Globus pallidus (tissue), 1 donor: ENCODE measurements around the gene PDE3A.
"Not testable (repeated sequence)": the region's sequence is repeated elsewhere in the genome, so short reads cannot be mapped to it uniquely, and the experiment has no call there.

ENCODE experiments used
- DNase-seq: peaks from one replicate; pipeline ENCODE4 v3.0.0-alpha.2; 2015; ENCODE audit warnings: low spot score

PDE3A gene

DNA sequence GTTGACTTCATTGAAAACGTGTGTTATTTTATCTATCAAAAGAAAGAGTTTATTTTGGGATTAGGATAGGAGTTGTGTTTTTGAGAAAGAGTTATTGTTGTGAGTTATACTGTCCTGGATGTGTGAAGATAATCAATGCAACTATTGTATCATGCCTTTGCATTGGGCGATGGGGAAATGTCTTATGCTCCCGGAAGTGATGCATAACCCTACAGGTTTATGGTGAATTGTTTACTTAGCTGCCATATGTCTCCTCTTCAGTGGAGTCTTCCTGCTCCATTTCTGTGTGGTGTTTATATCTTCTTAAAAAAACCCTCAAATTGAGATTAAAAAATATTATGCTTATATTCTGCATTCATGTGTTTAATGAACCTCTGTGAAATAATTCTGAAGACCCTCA is 6.5 kb downstream of the PDE3A start:
- DNase-seq: no peak

DNA sequence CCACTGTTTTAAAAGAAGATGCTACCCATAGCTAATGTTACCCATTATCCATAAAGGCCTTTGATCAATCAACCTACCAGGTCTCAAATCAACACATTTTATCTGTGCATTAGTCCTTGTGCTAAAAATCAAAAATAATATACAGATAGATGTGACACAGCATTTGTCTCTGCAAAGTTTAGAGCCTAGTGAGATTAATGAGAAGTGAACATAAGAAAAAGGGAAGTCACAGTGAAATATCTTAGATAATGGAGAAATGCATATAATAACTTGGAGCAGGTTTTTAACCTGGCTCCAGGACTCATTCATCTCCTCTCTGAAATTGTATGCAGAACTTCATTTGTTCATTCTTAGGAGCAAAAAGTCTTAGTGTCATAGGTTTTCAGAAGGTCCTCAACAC is 7.2 kb downstream of the PDE3A start:
- DNase-seq: no peak

DNA sequence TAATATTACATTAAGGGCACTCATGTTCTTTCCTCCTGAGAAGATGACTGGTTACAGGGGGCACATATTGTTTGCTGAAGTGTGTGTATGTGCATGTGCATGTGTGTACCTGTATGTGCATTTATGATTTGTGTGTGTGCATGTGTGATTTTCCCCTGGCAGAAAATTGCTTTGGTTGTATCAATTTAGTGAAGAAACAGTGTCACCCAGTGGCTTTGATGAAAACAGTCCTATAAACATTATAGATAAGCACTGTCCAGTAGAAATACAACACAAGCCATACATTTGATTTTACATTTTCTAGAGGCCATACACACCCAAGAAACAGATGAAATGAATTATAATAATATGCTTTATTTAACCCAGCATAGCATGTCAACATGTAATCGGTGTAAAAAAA is 8.6 kb downstream of the PDE3A start:
- DNase-seq: no peak

DNA sequence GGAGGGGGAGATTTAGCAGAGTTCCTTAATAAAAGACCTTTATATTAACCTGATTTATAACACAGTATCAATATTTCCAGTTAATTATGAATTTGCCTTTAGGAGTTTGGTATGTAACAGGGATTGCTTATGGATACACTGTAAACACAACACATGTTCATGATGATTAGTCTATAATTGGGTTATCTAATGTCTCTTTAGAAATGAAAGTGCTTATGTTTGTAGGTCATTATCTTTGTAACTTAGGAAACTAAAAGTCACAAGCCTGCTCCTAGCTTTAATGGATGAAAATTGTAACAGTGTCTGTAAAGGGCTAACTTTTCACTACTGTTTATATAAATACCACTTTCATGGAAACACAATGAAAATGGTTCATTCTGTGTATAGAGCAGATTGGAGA is 9.4 kb downstream of the PDE3A start:
- no peak for DNase-seq

DNA sequence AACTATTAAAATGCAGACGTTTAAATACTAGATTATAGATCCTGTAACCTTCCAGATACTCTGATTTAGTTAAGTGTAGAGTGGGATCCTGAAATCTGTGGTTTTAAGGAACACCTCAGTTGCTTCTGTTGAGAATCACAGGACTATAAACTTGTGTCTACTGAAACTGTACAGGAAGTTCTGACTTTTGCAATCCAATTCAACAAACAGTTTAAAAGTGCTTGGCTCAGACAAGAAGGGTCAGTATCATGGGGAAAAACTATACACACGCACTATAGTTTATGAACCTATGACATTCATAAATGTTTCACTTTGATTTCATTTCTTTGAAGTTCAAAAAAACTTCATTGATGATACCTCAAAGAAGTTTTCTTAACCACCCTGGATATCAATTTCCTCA is 13.8 kb downstream of the PDE3A start:
- no peak for DNase-seq

DNA sequence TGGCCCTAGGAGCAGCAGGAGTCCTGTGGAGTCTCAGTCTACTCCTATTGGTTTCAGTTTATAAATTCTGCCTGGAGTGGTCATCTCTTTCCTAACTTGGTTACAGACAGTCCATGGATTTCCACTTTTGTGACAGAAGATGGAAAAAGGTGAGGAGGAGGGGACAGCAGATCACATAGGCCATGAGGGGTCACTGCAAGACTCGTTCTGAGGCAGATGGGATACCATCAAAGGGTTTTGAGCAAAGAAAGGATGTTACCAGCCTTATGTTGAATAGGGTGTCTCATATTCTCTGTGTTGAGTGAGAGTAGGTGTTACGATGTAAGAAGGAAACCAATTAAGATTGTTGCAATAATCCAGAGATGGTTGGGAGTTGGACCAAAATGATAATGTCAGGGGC is 15.3 kb downstream of the PDE3A start:
- no peak for DNase-seq

DNA sequence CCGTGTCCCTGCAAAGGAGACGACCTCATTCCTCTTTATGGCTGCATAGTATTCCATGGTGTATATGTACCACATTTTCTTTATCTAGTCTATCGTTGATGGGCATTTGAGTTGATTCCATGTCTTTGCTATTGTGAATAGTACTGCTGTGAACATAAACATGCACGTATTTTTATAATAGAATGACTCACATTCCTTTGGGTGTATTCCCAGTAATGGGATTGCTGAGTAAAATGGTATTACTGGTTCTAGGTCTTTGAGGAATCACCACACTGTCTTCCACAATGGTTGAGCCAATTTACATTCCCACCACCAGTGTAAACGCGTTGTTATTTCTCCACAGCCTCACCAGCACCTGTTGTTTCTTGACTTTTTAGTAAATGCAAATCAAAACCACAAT is 16.5 kb downstream of the PDE3A start:
- not testable (repeated sequence) for DNase-seq

DNA sequence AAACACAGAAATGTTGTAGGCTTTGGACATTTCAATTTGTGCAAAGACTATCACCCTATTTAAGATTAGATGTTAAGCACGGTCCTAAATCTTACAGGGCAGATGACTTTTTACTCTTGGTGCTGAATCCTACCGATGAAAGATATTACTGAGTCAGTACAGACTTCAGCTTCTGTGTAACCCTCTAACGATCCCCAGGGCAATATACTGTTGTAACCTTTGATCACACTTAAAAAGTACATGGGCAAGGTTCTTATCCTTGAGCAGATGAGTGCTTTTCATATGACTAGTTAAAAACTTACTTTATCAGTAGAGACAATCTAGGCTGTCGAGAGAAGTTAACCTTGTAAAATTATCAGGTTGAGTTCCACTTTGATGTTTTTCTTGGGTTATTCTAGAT is 22.5 kb downstream of the PDE3A start:
- no peak for DNase-seq

DNA sequence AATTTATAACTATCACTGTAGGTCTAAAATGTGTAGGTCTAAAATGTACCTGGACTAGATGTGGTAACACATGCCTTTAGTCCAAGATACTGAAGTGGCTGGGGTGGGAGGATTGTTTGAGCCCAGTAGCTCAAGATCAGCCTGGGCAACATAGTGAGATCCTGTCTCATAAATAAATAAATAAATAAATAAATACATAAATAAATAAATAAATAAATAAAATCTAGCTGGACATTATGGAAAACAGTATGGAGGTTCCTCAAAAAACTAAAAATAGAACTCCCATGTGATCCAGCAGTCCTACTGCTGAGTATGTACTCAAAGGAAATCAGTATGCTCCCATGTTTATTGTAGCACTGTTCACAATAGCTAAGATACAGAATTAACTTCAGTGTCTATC is 24.0 kb downstream of the PDE3A start:
- no peak for DNase-seq

DNA sequence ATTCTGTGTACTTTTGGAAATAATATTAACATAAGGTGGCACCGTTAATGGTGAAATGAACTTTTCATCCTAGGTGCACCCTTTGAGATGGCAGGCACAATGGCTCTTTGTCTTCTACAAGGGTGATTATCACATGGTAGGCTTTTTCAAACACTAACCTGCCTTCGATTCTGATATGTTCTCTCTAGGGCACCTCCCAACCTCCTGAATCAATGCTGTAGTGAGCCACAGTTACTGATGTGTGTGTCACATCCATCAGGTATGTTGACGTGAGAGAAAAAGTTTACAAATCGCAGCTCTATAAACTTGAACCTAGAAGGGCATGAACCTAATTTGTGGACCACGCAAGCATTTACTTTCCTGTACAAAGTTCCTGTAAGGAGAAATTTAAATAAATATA is 25.4 kb downstream of the PDE3A start:
- no peak for DNase-seq

DNA sequence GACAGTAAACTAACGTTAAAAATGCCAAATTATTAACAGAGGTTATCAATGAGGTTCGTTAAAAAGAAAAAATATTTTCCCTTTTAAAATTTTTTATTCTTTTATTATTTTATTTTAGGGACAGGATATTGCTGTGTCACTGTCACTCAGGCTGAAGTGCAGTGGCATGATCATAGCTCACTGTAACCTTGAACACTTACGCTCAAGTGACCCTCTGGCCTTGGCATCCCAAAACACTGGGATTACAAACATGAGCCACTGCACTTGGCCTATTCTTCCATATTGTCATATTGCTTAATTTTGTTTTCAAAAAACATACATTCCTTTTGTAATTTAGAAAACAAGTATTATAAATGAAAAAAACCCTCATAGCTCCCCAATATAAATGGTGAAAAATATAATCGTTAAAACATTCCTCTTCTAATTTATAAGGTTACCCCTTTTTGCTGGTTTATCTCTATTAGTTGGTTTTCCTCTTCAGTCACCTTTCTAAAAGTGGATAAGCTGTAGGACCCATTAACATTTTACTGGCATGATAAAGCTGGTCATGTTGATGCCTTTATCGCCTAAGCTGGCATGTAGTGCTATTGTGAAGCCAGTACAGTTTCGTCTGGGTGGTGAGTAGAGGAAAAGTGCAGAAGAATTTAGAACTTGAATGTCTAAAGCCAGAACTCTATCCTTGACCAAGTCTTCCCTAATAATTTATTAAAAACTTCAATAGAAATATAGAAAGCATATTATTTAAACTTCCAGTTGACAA is 27.6 kb downstream of the PDE3A start:
- DNase-seq: no peak

DNA sequence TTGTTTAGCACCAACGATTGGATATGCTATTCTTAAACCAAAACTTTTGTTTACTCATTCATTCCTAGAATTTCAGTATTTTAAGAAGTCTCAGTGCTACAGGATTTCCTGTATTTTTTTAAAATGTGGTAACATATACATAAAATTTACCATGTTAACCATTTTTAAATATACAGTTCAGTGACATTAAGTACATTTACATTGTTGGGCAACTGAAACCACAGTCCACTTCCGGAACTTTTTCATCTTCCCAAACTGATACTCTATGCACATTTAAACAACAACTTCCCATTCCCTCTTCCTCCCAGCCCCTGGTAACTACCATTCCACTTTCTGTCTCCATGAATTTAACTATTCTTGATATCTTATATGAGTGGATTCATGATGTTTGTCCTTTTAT is 30.3 kb downstream of the PDE3A start:
- DNase-seq: no peak

DNA sequence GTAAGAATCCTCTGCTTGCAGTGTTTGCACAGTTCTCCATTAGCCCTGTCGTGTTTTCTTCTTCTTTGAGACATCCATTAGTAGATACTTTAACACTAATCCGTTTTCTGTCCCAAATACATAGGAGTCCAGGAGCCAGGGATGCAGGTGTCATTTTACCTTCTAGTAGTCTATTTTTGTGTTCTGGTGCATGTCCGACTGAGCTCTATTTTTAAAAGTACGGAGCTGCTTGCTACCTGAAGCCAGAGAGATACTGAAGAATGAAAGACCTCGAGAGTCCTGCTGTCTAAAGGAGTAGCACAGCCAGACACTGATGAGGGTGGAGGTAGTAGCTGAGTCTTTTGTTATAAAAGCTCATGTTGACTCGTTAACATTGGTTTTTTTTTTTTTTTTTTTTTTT is 31.7 kb downstream of the PDE3A start:
- DNase-seq: no peak

DNA sequence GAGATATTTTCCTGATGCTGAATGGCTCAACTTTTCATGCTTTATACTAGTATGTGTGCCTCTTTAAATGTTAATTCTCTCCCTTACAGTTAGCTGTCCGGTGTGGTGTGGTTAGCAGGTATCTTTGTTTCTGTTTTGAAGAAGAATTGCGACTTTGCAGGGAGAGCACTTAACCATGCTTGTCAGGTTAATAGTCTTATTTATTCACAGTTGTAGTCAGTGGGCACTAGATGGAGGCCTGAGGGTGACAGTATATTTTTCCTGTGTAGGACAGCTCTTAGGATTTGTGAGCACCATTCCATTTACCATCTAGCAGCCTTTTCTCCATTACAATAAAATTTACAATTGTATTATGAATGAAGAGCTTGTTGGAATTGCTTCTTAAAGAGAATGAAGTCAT is 34.9 kb downstream of the PDE3A start:
- DNase-seq: no peak

DNA sequence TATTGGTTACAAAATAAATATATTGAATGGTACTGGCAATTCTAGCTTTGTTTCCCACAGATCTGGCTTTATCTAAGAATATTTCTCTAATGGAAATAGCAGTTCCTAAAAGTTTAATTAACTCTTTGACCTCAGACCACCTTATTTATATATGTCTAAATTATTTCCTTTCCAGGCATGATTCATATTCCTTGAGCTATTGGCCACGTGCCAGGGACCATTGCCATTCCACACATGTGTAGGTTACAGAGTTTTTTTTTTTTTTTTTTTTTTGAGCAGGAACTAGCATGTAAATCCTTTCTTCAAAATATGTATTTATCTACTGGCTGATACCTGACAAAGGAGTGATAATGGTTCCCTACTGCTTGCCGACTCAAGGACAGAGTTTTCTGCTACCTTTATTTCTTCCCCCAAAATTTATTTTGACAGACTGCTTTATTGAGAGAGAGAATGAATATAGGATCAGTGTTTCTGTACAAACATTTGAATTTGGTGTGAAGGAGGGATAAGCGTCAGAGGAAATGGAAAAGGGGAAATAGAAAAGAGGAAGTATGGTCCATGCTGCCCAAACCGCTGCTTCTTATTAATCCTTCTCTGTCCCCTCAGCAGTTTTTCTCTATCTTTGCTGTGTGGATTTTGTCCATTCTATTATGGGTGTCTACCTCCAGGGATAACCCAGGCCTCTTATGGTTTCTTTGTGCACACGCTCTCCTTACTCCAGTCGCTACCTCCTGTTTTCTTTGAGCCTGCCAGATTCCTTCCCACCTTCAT is 36.4 kb downstream of the PDE3A start:
- DNase-seq: peak; percentile 33

DNA sequence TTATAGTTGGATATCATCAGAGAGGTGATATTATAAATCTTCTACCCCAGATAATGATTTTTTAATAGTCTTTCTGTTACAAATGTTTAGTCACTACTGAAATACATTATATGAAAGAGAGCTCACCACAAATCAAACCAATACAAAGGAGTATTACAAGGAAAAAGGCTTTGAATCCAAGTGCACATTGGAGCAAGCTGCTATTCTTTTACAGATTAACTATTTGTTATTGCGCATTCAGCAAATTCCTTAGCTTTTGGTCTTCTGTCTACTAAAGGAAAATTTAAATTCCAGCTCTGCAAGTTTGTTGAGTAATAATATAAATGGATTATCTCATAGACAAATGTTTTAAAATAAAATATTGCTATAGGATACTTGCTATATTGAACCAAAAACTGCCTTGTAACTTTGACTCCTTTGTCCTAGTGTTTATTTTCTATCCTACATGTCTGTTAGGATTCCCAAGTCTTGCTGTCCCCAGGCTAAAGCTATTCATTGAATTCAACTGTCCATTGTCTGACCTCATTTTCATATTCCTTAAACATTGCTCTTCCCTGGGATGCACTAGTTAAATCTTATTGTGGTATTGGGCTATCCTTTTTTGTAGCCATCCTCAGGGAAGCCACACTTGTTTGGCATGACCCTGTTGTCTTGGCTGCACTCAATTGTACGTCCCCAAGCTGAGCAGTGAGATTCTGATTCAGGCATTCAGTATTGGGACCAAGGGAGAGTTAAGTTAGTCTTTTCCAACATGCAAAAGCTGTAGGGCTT is 41.5 kb downstream of the PDE3A start:
- DNase-seq: no peak

DNA sequence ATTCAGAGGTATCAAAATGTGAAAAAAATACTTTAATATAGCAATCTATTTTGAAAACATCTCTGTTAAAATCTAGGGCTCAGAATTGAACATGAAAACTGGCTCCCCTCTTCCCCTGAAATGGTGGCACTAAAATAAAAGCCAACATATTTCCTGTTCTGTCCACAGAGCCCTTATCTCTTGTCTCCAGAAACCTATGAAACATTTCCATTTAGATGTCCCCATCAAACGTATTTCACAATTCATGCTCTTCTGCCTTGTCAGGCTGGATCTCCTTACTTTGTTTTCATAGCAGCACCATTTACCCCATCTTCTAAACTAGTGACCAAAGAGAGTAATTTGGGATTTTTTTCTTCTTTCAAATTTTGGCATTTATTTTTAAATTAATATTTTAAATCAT is 42.4 kb downstream of the PDE3A start:
- DNase-seq: no peak

DNA sequence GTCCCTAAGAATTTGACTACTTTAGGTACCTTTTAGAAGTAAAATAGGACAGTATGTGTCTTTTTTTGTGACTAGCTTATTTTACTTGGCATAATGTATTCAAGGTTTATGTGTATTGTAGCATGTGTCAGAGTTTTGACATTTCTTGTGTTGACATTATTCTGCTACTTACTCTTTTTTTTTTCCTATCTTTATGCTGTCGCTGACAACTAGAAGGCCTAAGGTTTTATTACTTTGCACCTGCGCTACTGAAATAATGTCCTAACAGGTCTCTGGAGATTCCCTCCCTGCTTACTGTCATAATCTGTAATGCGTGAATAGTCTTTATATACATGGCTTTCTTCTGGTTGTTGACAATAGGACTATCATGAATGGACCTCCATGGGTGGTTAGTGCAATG is 43.0 kb downstream of the PDE3A start:
- DNase-seq: no peak

DNA sequence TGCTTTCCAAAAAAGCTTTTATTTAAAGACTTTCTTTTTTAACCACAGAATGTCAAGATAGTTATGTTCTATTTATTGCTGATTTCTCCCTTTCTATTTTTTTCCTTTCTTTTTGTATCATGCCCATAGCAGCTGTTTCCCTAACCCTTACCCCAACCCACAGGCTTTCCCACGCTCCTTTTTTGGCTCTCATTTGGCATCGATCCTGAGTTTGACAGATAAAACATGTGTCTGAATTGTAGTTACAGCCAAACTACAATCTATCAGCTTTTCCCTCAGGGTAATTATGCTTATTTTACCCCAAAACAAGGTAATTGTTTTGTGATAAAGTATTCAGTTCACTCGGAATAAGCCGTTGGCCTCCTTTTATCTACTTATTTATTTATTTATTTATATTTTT is 46.7 kb downstream of the PDE3A start:
- DNase-seq: no peak

DNA sequence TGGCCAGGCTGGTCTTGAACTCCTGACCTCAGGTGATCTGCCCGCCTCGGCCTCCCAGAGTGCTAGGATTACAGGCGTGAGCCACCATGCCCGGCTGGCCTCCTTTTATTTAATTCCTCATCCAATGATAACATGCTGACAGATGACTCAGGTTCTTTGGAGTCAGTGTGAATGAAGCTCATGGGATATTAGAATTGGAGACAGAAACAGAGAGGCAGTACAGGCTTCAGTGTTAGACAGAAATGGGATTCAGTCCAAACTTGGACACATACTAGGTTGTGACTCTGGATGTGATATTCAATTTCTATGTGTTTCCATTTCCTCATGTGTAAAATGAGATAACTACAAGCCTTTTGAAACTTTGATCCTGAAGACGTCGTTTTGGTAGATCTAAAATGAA is 47.3 kb downstream of the PDE3A start:
- DNase-seq: no peak

DNA sequence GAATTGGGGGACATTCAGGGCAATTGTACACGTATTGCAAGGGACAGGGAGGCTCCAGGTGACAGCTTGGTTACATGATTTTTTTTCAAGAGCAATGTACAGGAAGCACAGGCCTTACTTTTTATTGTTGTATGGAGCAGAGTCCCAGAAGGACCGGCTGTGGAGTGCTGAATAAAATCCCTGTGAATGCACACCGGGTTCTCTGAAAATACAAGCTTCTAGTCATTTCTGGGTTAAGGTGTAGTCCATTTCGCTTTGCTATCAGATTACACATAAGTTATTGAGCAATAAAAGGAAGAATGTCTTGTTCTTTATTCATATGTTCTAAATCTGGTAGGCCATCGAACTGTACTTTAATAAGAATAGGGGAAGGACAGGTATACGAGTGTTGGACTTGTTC is 52.2 kb downstream of the PDE3A start:
- DNase-seq: no peak

DNA sequence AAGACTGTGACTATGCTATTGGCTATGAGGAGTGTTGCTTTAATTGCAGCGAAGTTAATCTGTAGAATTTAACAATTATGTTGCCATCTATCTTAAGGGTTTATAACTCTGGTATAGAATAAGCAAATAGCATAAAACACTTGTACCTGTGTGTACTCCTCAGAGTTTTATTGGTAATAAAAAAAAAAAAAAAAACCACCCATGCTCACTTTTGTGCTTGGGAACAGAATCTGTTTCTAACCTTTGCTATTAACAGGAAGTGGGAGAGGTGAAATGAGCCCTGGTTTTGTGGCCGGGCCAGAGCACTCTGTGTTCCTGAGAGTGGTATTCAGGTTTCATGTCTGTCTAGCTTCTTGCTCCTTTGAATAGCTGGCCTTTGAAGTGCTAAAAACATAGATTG is 53.1 kb downstream of the PDE3A start:
- DNase-seq: no peak

DNA sequence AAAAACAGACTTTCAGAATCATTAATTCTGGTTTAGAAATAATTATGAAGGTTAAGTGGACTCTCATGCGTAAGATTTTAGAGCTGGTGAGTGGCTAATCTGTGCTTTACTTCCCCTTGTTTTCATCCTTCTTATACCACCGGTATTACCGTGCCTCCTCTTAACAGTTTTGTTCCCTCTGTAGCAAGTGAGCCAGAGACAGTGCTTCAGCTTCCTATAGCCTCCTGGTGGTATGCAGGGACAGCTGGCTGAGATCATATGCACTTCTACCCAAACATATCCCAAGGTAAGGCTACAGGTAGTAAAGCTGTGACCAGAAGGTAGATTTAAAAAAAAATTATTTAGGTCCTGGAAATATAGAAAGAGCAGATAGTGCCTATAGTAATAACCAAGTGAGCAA is 55.2 kb downstream of the PDE3A start:
- no peak for DNase-seq
